DMS 273 treated with DMSO at 0.1 percent for 48 hours (cell line): ENCODE measurements around the gene MYOD1.

Experiments
- DNase-seq: peaks from one replicate; lab custom pipeline; 2025; lab: John Stamatoyannopoulos, UW

MYOD1 gene

DNA sequence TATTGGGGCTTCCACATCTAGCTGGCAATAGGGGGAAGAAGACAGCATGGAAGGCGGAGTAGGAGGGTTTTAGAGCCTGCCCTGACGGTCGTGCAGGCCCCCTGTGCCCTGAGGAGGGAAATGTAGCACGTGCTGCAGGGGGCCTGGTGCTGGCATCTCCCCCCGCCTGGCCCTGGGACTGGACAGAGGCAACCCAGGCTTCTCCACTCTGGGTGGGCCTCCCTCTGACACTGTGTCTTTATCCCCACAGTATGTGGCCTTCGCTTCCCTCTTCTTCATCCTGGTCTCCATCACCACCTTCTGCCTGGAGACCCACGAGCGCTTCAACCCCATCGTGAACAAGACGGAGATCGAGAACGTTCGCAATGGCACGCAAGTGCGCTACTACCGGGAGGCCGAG lies 52.0 kb downstream of the MYOD1 start:
- no peak for DNase-seq
